HG03558 (cell line): ENCODE data around the gene ANKRD42.
"Not testable (repeated sequence)": the region's sequence is repeated elsewhere in the genome, so short reads cannot be mapped to it uniquely, and the experiment has no call there.

Experiments used
- ATAC-seq: cut with Tn5 transposase; IDR thresholded peaks from one replicate; pipeline ENCODE4 v1.9.1; 2021; ENCODE audit warnings: moderate number of reproducible peaks; ENCODE audit not compliant: unreplicated experiment; ENCODE audit errors: extremely low read depth

Gene ANKRD42

GRCh38 chr11:83170865-83171264 lies 22.6 kb upstream of the ANKRD42 start:
- ATAC-seq = no peak

GRCh38 chr11:83172551-83172950 lies 21.0 kb upstream of the ANKRD42 start:
- no peak for ATAC-seq

- peak; percentile 56 for ATAC-seq
Observed at GRCh38 chr11:83174008-83174407, 19.5 kb upstream of the ANKRD42 start.

DNA sequence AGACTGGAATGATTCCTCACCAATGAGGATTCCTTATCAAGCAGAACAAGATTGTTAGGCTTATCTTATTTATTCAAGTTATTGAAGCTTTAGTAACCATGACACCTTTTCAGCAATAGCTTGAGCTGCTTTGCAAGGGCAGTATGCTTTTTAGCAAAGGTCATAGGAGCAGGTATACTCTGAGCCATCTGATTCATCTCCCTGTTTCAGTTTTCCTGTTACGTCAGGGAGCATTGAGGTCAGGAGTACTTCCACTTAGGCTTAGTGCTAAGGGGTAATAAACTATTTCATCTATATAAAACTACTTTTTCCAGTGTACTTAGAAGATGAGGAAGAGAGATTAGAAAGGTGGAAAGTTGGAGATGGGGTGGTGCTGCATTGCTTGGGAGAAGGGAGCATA lies 17.7 kb upstream of the ANKRD42 start:
- no peak for ATAC-seq

DNA sequence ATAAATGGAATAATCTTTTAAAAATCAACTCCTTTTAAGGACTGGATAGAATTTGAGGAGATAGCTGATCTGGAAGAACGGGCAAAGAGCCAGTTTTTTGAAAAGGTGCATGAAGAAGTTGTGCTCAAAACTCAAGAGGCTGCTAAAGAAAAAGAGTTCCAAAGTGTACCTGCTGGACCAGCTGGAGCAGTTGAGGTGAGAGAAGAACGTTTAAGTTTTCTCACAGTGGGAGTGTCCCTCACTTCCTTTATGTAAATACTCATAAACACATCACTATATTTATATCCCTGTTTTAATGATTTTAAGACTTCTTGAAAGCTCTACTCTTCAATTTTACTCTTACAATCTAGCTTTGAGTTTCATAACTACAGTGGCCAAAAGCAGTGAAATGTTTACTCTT lies 11.7 kb upstream of the ANKRD42 start:
- ATAC-seq = no peak

- ATAC-seq = no peak
Observed at GRCh38 chr11:83185767-83186166, 7.7 kb upstream of the ANKRD42 start.

- ATAC-seq = no peak
Observed at GRCh38 chr11:83187465-83187864, 6.0 kb upstream of the ANKRD42 start.

DNA sequence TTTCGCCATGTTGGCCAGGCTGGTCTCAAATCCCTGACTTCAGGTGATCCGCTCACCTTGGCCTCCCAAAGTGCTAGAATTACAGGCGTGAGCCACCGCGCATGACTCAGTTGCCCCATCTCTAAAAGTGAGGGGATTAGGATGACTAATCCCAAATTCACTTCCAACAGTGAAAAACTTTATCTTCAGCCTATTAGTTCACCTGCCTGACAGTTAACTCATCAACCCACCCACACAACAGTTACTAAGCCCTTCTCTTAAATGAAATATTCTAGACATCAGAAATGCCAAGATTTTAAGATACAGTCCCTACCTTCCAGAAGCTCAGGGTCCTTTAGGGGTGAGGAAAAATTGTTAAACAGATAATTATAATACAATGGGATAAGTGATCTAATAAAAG lies 2.0 kb upstream of the ANKRD42 start:
- no peak for ATAC-seq

DNA sequence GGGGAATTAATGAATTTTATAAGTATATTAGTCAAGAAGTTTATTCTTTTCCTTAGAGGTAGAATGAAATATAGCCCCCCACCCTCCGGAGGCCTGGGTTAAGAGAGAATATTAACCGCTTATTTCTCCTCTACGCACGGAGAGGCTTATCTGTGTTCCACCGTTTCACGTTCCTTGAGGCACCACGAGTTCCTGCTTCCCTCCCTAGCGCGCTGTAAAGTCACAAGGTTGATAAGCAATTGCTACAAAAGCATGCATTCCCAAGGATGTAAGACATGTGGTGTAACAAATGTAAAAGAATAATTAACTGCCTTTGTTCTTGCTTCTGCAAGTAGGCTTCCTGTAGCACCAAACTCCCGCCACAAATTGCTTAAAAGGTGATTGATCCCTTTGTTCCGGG lies 1.5 kb upstream of the ANKRD42 start:
- no peak for ATAC-seq

GRCh38 chr11:83192606-83193245 lies 786 bp upstream of the ANKRD42 start:
- no peak for ATAC-seq

DNA sequence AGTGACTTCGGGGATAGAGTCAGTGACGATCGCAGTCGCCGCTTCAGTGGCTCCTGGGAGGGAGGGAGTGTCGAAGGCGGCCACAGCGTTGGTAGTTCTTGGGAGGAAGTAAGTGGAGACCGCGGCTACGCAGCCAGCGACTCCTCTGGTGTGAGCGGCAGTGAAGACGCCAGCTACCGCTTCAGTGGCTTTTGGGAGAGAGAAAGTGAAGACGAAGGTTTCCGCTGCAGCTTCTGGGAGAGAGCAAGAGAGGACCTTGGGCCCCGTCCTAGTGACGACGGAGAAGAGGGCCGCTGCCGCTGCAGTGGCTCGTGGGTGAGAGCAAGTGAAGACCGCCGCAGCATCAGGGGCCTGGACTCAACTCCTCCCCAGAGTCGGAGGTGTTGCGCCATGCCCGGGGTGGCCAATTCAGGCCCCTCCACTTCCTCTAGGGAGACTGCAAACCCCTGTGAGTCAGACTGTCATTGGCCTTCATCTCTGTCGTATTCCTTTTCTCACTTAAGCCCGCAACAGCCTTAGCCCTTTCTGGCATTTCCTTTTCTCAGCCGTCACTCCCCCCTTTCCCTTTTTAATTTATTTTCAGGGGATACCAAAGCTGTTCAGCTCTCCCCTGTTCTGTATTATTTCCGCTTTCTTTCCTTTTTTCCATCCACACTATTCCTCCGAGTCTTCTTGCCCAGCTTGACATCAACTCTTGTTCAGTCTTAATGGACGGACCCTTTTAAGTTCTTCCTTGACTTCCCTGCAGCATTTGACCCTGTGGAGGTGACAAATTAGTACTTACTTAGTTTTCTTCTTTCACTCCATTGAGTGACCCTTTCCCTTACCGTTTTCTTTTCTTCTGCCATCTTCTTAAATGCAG lies 1.0 kb downstream of the ANKRD42 start:
- peak; percentile 31 for ATAC-seq

- ATAC-seq = no peak
Observed at GRCh38 chr11:83195143-83195466, 1.6 kb downstream of the ANKRD42 start.

GRCh38 chr11:83195649-83196048 lies 2.1 kb downstream of the ANKRD42 start:
- no peak for ATAC-seq

- ATAC-seq = no peak
Observed at GRCh38 chr11:83200035-83200434, 6.5 kb downstream of the ANKRD42 start.

DNA sequence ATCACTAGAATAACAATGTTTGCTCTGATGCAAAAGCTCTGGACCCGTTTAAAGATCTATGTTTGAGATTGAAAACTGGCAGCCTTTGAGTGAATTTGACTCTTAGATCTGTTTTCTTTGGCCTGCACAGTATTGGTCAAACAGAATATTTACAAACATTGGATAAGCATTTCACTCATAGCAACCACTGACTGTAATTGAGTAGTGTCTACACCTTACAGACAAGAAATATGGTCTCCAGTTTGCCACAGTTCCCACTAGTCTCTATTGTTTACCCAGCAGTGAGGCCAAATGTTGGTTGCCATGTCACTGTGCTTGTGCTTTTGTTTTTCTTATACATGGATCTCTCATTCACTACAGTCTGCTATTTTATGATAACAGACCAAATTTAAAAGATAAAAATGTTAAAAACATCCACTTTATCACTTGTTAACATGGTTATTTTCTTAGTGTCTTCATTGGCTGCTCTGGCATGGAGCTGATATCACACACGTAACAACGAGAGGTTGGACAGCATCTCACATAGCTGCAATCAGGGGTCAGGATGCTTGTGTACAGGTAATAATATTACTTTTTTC lies 12.2 kb downstream of the ANKRD42 start:
- ATAC-seq = no peak

DNA sequence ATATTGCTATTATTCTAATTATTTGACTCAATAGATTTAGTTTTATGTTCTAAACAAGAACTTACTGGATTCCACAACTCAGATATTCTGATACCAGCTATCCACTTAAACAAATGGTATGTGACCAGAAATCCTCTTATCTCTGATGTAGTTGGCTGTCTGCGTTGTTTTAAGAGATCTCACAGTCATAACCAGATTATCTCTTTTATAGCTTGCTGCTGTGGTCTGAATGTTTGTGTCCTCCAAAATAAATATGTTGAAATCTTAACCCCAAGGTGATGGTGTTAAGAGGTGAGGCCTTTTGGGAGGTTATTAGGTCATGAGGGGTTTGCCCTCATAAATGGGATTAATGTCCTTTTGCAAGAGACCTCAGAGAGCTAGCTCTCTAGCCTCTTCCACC lies 12.7 kb downstream of the ANKRD42 start:
- ATAC-seq = no peak

DNA sequence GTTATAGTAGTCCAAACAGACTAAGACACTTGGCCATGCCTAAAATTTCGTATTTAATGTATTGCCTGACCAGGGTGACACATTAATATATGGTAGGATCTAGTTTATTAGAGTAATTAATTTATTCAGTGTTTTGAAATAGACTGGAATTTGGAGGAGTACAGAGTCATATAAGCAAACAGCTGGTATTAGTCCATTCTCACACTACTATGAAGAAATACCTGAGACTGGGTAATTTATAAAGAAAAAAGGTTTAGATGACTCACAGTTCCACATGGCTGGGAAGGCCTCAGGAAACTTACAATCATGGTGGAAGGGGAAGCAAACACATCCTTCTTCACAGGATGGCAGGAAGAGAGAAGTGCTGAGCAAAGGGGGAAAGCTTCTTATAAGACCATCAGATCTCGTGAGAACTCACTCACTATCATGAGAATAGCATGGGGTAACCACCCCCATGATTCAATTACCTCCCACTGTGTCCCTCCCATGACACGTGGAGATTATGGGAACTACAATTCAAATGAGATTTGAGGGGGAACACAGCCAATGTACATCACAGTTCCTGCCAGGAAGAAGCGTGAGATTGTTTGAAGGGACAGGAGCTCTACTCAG lies 13.4 kb downstream of the ANKRD42 start:
- not testable (repeated sequence) for ATAC-seq

DNA sequence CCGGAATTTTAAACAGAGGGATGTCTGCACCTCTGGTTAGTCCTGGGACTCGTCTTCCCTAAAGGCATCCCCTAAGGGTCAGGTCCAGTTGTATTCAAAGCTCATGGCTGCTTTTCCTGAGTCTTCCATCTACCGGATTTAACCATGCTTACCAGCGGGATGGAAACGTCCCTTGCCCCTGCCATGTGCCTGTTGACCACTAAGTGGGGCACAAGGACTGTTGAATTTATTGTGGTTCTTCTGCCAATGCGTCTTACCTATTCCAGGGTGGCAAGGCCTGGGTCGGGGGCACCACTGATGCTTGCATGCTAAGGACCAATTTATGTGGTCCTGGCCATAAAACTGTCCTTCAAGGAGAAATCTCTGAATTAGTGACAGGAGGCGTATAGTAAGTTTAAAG lies 25.6 kb downstream of the ANKRD42 start:
- ATAC-seq = no peak

DNA sequence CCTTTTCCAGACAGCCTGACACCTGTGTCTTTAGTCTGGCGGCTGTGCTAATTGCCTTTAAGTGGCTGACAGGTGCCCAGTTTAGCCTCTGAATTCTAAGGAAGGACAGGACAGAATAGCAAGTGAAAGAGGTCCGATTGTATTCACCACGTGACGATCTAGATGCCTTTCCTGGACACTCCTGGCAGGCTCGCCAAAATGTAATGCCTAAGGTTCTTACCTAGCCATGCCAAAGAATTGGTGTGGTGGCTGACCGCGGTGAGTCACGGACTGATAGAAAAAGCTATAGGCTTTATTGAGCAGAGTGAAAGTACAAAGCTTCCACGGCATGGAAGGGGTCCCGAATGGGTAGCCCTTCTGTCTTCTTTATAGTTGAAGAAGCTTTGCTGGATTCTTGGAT lies 26.7 kb downstream of the ANKRD42 start:
- no peak for ATAC-seq

- ATAC-seq = no peak
Observed at GRCh38 chr11:83221694-83222093, 28.2 kb downstream of the ANKRD42 start.

GRCh38 chr11:83222499-83222898 lies 29.0 kb downstream of the ANKRD42 start:
- no peak for ATAC-seq
